GM19395 (cell line): ENCODE measurements around the gene ANO3.
A peak's percentile ranks its signal among the peaks of the same experiment; 100 is the strongest.
"Not testable (repeated sequence)": the region's sequence is repeated elsewhere in the genome, so short reads cannot be mapped to it uniquely, and the experiment has no call there.

Experiments used
- ATAC-seq: cut with Tn5 transposase; IDR thresholded peaks from one replicate; pipeline ENCODE4 v1.9.1; 2021; ENCODE audit warnings: mild to moderate bottlenecking, moderate library complexity; ENCODE audit not compliant: unreplicated experiment

Gene ANO3

GRCh38 chr11:26331911-26332571, at the start of gene ANO3:
ANO3 (plus strand) TSS chr11:26332130; CDS start chr11:26332276, 146 bp downstream.
- peak; percentile 97 for ATAC-seq

- ATAC-seq: no peak
Measured at GRCh38 chr11:26283852-26284408, 48.0 kb upstream of the ANO3 start.

- no peak for ATAC-seq
Measured at GRCh38 chr11:26285608-26286007, 46.3 kb upstream of the ANO3 start.

GRCh38 chr11:26286472-26287066, 45.4 kb upstream of the ANO3 start:
- ATAC-seq: no peak

- ATAC-seq: no peak
Measured at GRCh38 chr11:26287067-26287518, 44.8 kb upstream of the ANO3 start.

- peak; percentile 91 for ATAC-seq
Measured at GRCh38 chr11:26297189-26297975, 34.5 kb upstream of the ANO3 start.

GRCh38 chr11:26316372-26316771, 15.6 kb upstream of the ANO3 start:
- ATAC-seq: not testable (repeated sequence)

- ATAC-seq: no peak
Measured at GRCh38 chr11:26319906-26320305, 12.0 kb upstream of the ANO3 start.

GRCh38 chr11:26321516-26321915, 10.4 kb upstream of the ANO3 start:
- no peak for ATAC-seq

GRCh38 chr11:26322335-26323067, 9.4 kb upstream of the ANO3 start:
- no peak for ATAC-seq

- ATAC-seq: no peak
Measured at GRCh38 chr11:26323837-26324236, 8.1 kb upstream of the ANO3 start.

GRCh38 chr11:26324270-26324669, 7.7 kb upstream of the ANO3 start:
- ATAC-seq: no peak

GRCh38 chr11:26326793-26327400, 5.0 kb upstream of the ANO3 start:
- ATAC-seq: no peak

GRCh38 chr11:26329206-26329605, 2.7 kb upstream of the ANO3 start:
- no peak for ATAC-seq

- no peak for ATAC-seq
Measured at GRCh38 chr11:26330262-26330661, 1.7 kb upstream of the ANO3 start.

GRCh38 chr11:26332572-26332915, 614 bp downstream of the ANO3 start:
- ATAC-seq: no peak

GRCh38 chr11:26333906-26334305, 2.0 kb downstream of the ANO3 start:
- no peak for ATAC-seq

GRCh38 chr11:26335903-26336302, 4.0 kb downstream of the ANO3 start:
- ATAC-seq: no peak

GRCh38 chr11:26344647-26345046, 12.7 kb downstream of the ANO3 start:
- no peak for ATAC-seq

- ATAC-seq: no peak
Measured at GRCh38 chr11:26348776-26349175, 16.8 kb downstream of the ANO3 start.

GRCh38 chr11:26350002-26350401, 18.1 kb downstream of the ANO3 start:
- ATAC-seq: no peak
